OCI-LY3 (cell line): ENCODE data around the gene FHL2.

ENCODE experiments used
- CTCF ChIP-seq: fragments of 200-600, 300-600 bp; sonication (generic); IDR thresholded peaks from 2 replicates; pipeline ENCODE4 v1.5.1; 2014; ENCODE audit warnings: antibody characterized with exemption, low read length, low read depth
- EZH2phosphoT487 ChIP-seq: fragments of 200-600 bp; shearing (Covaris generic); IDR thresholded peaks from 2 replicates; pipeline ENCODE4 v1.6.1; 2018; ENCODE audit warnings: antibody characterized with exemption, mixed run types, low read depth

GRCh38 chr2:105325389-105325963 is 73.4 kb downstream of the FHL2 start:
- TF ChIP-seq CTCF (no peak), EZH2phosphoT487 (no peak)
